GM19463 (cell line): ENCODE results near the gene FBXL5.

Experiments used
- ATAC-seq: cut with Tn5 transposase; IDR thresholded peaks from one replicate; pipeline ENCODE4 v1.9.1; 2021; ENCODE audit warnings: mild to moderate bottlenecking, moderate library complexity; ENCODE audit not compliant: unreplicated experiment

Gene FBXL5

GRCh38 chr4:15677507-15677988, 22.4 kb upstream of the FBXL5 start:
- no peak for ATAC-seq

- no peak for ATAC-seq
These were observed 21.7 kb upstream of the FBXL5 start for GRCh38 chr4:15676899-15677298.

- ATAC-seq: no peak
These were observed 20.9 kb upstream of the FBXL5 start for GRCh38 chr4:15676039-15676438.

- ATAC-seq: no peak
These were observed 20.2 kb upstream of the FBXL5 start for GRCh38 chr4:15675356-15675755.

GRCh38 chr4:15674926-15675325, 19.8 kb upstream of the FBXL5 start:
- no peak for ATAC-seq

GRCh38 chr4:15674046-15674445, 18.9 kb upstream of the FBXL5 start:
- ATAC-seq: no peak

- no peak for ATAC-seq
These were observed 18.2 kb upstream of the FBXL5 start for GRCh38 chr4:15673337-15673736.

GRCh38 chr4:15672101-15672500, 16.9 kb upstream of the FBXL5 start:
- ATAC-seq: no peak

GRCh38 chr4:15670576-15670975, 15.4 kb upstream of the FBXL5 start:
- no peak for ATAC-seq

GRCh38 chr4:15668566-15669435, 13.6 kb upstream of the FBXL5 start:
- no peak for ATAC-seq

GRCh38 chr4:15667006-15667405, 11.8 kb upstream of the FBXL5 start:
- no peak for ATAC-seq

GRCh38 chr4:15665753-15666365, 10.7 kb upstream of the FBXL5 start:
- no peak for ATAC-seq

GRCh38 chr4:15659768-15660570, 4.8 kb upstream of the FBXL5 start:
- no peak for ATAC-seq

- ATAC-seq: no peak
These were observed 3.6 kb upstream of the FBXL5 start for GRCh38 chr4:15658781-15659180.

- ATAC-seq: no peak
These were observed 3.1 kb upstream of the FBXL5 start for GRCh38 chr4:15658136-15658770.

GRCh38 chr4:15657366-15657765, 2.2 kb upstream of the FBXL5 start:
- ATAC-seq: no peak

GRCh38 chr4:15656038-15656470, 897 bp upstream of the FBXL5 start:
- no peak for ATAC-seq

GRCh38 chr4:15654593-15655222, 449 bp downstream of the FBXL5 start:
- peak; percentile 41 for ATAC-seq

GRCh38 chr4:15653864-15654592, 1.1 kb downstream of the FBXL5 start:
- peak; percentile 12 for ATAC-seq

GRCh38 chr4:15653420-15653819, 1.7 kb downstream of the FBXL5 start:
- no peak for ATAC-seq
